ENCODE measurements around the gene PSME1.

Gene PSME1

GRCh38 chr14:24136684-24137528, 912 bp downstream of the PSME1 start:
- Histone ChIP-seq H3K36me3 (peaks cover 25 to 32% (median 27%) of the 10 kb centered on the region in 11 experiments), H3K27ac (peak overlapping the region; percentile 82 to 96 (median 92); a peak in 21 of 22 replicates), H3K4me2 (peak overlapping the region; percentile 85 to 99 (median 97)), H3K9ac (peak overlapping the region; percentile 93 to 98 (median 96)), H3K4me3 (peak overlapping the region; percentile 83 to 100 (median 96)), H3K27me3 (no peaks in the 10 kb centered on the region), H4K20me1 (peaks cover 0 to 49% (median 34%) of the 10 kb centered on the region in 11 experiments; a peak in 17 of 22 replicates), H3K4me1 (peaks cover 43 to 54% (median 47%) of the 10 kb centered on the region in 10 experiments), H3K9me3 (replicated peaks in 1 of 11) (no peaks in the 10 kb centered on the region)
- no peak for TF ChIP-seq Cebpa-rat (IDR thresholded peaks at IDR 0.05)

DNA sequence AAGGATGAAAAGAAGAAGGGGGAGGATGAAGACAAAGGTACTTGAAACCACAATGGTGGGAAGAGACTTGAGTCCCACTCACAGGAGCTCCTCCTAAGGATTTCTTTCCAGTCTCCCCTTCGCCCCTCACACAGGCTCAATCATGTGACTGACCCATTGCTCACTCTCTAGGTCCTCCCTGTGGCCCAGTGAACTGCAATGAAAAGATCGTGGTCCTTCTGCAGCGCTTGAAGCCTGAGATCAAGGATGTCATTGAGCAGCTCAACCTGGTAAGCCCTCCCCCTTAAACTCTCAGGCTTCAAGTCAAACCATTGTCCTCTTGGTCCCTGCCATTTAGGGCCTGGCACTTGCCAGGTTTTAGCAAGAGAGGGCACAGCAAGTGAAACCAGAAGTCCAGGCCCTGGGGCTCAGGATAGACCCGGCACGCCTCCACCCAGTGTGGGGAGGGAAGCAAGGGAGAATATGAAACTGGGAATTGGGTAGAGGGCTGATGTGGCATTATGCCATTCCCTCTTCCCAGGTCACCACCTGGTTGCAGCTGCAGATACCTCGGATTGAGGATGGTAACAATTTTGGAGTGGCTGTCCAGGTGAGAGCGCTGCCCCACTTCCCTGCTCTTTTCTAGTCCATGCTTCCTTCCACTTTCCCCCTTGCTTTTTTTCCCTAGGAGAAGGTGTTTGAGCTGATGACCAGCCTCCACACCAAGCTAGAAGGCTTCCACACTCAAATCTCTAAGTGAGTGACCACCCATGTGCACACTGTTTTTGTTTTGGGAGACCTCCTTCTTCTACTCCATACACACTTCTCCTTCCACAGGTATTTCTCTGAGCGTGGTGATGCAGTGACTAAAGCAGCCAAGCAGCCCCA, 1.8 kb downstream of the PSME1 start:
- no peaks in the 10 kb centered on the region for H3K9me3 ChIP-seq (replicated peaks in 1 of 11)
- no peaks in the 10 kb centered on the region for H3K27me3 ChIP-seq
- peaks cover 52 to 58% (median 55%) of the 10 kb centered on the region in 10 experiments for H3K4me1 ChIP-seq
- peak overlapping the region; percentile 83 to 100 (median 96); a peak in 17 of 20 replicates for H3K4me3 ChIP-seq
- H3K27ac ChIP-seq: peak overlapping the region in 1 of 11 experiments; percentile 96; a peak in 1 of 22 replicates
- TF ChIP-seq Cebpa-rat (IDR thresholded peaks at IDR 0.05): no peak
- peak overlapping the region; percentile 12 to 98 (median 96); a peak in 14 of 22 replicates for H3K9ac ChIP-seq
- H3K36me3 ChIP-seq: peaks cover 25 to 38% (median 31%) of the 10 kb centered on the region in 11 experiments
- peak overlapping the region; percentile 85 to 99 (median 97) for H3K4me2 ChIP-seq
- peaks cover 0 to 50% (median 34%) of the 10 kb centered on the region in 11 experiments; a peak in 17 of 22 replicates for H4K20me1 ChIP-seq

DNA sequence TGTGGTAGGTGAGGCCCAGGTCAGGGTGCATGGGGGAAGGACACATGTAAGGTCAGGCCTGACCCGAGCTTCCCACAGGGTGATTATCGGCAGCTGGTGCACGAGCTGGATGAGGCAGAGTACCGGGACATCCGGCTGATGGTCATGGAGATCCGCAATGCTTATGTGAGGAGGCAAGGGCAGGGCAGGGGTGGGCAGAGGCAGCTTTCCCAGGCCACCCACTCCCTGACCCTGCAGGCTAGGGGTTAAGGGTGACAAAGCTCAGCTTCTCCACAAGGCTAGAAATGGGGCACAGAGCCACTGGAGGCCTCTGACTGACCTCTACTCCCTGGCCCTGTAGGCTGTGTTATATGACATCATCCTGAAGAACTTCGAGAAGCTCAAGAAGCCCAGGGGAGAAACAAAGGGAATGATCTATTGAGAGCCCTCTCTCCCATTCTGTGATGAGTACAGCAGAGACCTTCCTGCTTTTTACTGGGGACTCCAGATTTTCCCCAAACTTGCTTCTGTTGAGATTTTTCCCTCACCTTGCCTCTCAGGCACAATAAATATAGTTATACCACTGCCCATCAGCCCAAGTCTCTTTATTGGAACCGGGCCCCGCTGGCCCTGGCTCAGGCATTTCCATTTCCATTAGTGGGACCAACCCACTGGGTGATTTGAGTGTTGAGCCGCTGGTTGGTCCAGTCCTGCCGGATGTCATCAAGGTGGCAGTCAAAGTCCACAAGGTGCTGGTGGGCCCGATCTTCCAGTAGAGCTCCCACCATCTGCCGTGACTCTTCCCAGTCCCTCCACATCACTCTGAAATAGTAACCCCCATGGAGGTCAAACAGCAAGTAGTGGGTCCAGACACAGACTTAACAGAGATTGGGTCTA, 2.6 kb downstream of the PSME1 start:
- no peaks in the 10 kb centered on the region for H3K27me3 ChIP-seq
- H4K20me1 ChIP-seq: peaks cover 0 to 59% (median 41%) of the 10 kb centered on the region in 11 experiments; a peak in 17 of 22 replicates
- H3K36me3 ChIP-seq: peaks cover 32 to 47% (median 38%) of the 10 kb centered on the region in 11 experiments
- H3K4me3 ChIP-seq: peak overlapping the region in 5 of 10 experiments; percentile 81 to 93 (median 87); a peak in 2 of 20 replicates
- H3K9me3 ChIP-seq (replicated peaks in 1 of 11): no peaks in the 10 kb centered on the region
- peak overlapping the region; percentile 84 to 99 (median 96) for H3K4me2 ChIP-seq
- peak overlapping the region in 3 of 11 experiments; percentile 12 to 82 (median 44); a peak in 2 of 22 replicates for H3K9ac ChIP-seq
- peaks cover 60 to 67% (median 64%) of the 10 kb centered on the region in 10 experiments for H3K4me1 ChIP-seq
- H3K27ac ChIP-seq: no peak overlapping the region
- no peak for TF ChIP-seq Cebpa-rat (IDR thresholded peaks at IDR 0.05)

DNA sequence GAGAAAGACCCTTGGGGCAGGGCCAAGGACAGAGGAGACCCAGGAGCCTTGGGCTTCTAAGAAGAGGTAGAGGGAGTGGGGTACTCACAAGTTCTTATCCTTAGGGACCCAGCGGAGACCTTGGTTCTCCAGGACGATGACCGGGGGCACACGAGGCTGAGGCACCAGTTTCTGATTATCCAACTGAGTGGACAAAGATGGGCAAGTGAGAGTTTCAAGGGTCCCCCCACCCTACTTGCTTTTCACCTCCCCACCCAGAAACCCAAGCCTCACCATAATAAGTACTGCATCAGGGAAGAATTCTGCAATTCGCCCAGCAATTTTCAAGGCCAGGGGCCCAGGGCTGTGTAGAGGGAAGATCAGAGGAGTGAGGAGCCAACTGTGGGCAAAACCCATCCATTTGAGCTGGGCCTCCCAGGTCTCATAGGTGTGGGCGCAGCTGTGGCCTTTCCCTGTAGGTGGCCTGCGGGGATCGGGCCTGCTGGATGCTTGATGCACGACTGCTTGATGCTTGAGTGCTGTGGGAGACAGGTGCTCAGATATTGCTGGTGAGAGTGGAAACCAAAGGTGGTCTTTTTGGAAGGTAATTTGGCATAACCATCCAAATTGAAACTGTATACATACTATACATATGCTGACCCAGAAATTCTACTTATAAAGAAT, 3.4 kb downstream of the PSME1 start:
- no peak overlapping the region for H3K27ac ChIP-seq
- peaks cover 67 to 75% (median 72%) of the 10 kb centered on the region in 10 experiments for H3K4me1 ChIP-seq
- H3K36me3 ChIP-seq: peaks cover 39 to 55% (median 46%) of the 10 kb centered on the region in 11 experiments
- H3K4me3 ChIP-seq: peak overlapping the region in 9 of 10 experiments; percentile 64 to 89 (median 82); a peak in 17 of 20 replicates
- H3K4me2 ChIP-seq: peak overlapping the region; percentile 84 to 99 (median 96)
- peak overlapping the region in 9 of 11 experiments; percentile 21 to 87 (median 36); a peak in 9 of 22 replicates for H3K9ac ChIP-seq
- H3K27me3 ChIP-seq: no peaks in the 10 kb centered on the region
- H3K9me3 ChIP-seq (replicated peaks in 1 of 11): no peaks in the 10 kb centered on the region
- H4K20me1 ChIP-seq: peaks cover 0 to 66% (median 45%) of the 10 kb centered on the region in 11 experiments; a peak in 17 of 22 replicates
- no peak for TF ChIP-seq Cebpa-rat (IDR thresholded peaks at IDR 0.05)

DNA sequence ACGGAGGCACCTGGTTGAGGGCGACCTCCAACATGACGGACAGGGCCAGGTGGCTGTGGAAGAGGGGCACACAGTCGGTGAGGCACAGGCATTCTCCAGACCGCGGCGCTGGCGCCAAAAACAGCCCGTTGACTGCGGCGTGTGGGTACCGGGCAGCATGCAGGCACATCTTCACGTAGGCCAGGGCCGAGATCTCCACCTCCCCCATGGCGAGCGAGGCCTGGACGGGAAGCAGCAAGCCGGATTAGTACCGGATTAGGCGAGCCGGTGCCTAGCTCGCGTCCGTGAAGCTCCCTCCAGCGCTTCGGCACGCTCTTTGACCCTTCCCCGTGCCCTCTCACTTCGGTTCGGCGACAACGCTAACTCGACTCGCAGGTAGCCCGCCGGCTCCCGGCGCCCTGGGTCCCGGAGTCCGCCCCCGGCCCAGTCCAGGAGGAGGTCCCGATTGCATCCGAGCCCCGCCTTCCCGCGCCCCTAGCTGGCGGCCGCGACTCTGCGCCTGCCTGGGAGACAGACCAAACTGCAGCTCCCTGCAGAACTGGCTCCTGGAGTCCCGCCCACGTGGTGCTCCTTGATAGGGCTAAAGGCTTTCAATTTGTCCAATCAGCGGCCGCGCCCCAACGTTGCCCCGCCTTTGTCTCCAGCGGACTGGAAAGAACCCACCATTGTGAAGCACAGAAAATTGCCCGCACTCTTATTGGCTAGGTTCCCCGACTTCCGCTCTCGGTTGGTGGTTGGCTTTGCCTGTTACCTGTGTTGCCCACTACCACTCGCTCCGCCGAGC, 5.3 kb downstream of the PSME1 start, which contains the start of gene EMC9:
EMC9 (minus strand) TSS at position 495 of the 784 bp plus-strand sequence; CDS start at position 208, 287 bp downstream.
- peak within 1 kb of the TSS; percentile 64 to 89 (median 82) for H3K4me3 ChIP-seq
- peaks cover 39 to 65% (median 52%) of the 10 kb centered on the region in 11 experiments for H3K36me3 ChIP-seq
- peak within 1 kb of the TSS; percentile 44 to 93 (median 86); a peak in 21 of 22 replicates for H3K27ac ChIP-seq
- peaks cover 0 to 70% (median 45%) of the 10 kb centered on the region in 11 experiments; a peak in 17 of 22 replicates for H4K20me1 ChIP-seq
- peaks cover 78 to 85% (median 81%) of the 10 kb centered on the region in 10 experiments for H3K4me1 ChIP-seq
- no peak for TF ChIP-seq Cebpa-rat (IDR thresholded peaks at IDR 0.05)
- no peaks in the 10 kb centered on the region for H3K27me3 ChIP-seq
- H3K4me2 ChIP-seq: peak within 1 kb of the TSS; percentile 85 to 99 (median 96)
- H3K9ac ChIP-seq: peak within 1 kb of the TSS; percentile 79 to 95 (median 90)
- H3K9me3 ChIP-seq (replicated peaks in 1 of 11): no peaks in the 10 kb centered on the region

GRCh38 chr14:24143511-24143910, 7.5 kb downstream of the PSME1 start:
- H3K27me3 ChIP-seq: no peaks in the 10 kb centered on the region
- H3K9ac ChIP-seq: peak overlapping the region in 6 of 11 experiments; percentile 10 to 48 (median 39); a peak in 10 of 22 replicates
- peaks cover 64 to 72% (median 67%) of the 10 kb centered on the region in 10 experiments for H3K4me1 ChIP-seq
- H3K27ac ChIP-seq: peak overlapping the region in 3 of 11 experiments; percentile 5 to 31 (median 20); a peak in 2 of 22 replicates
- no peak for TF ChIP-seq Cebpa-rat (IDR thresholded peaks at IDR 0.05)
- peaks cover 0 to 58% (median 35%) of the 10 kb centered on the region in 11 experiments; a peak in 18 of 22 replicates for H4K20me1 ChIP-seq
- peak overlapping the region in 5 of 10 experiments; percentile 14 to 46 (median 30); a peak in 6 of 20 replicates for H3K4me3 ChIP-seq
- H3K36me3 ChIP-seq: peaks cover 26 to 51% (median 40%) of the 10 kb centered on the region in 11 experiments
- H3K4me2 ChIP-seq: peak overlapping the region; percentile 25 to 98 (median 90); a peak in 21 of 22 replicates
- H3K9me3 ChIP-seq (replicated peaks in 1 of 11): no peaks in the 10 kb centered on the region

Data from BLaER1 treated with 17β-estradiol and CSF1 and Interleukin-3, amounts not matched to agents 10 nM and 100 nM (cell line).